Hippocampal formation (tissue), 2 donors: ENCODE data around the gene SUGCT.

Experiments used
- DNase-seq, 2 donors: peaks; one replicate each; lab custom pipeline; 2025; lab: John Stamatoyannopoulos, UW

The SUGCT gene

DNA sequence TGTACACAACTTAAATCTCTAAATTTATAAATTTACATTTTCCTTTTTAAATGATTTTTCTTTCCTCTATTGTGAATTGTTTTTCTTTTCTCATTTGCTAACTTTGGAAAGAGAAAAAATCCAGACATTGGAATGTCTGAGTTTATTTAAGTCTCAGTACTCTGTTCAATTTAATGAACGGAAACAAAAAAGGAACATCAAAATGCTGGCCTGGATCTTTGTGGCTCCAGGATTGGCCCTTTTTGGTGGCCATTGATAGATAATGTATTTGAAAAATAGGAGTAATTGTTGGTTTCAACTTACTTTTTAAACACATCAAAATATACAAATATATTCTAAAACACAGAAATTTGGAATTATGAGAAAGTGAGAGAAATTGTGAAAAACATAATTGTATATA lies 336.0 kb downstream of the SUGCT start:
- DNase-seq, result no peak

DNA sequence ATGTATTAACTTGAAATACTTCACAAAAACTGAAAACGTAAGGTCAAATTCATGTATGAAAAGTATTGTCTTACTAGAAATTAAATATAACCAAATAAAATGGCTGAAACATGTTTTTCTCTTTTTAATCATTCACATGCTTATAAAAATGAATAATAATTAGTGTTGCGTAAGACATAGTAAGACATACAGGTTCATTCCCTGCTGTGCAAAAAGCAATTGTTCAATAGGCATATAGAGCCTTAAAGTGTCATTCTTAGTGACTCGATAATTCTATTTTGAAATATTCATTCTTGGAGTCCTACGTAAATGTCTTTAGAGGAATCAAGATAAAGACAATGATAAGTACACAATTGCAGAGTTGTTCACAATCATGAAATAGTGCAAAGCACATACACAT lies 337.1 kb downstream of the SUGCT start:
- DNase-seq, result no peak

DNA sequence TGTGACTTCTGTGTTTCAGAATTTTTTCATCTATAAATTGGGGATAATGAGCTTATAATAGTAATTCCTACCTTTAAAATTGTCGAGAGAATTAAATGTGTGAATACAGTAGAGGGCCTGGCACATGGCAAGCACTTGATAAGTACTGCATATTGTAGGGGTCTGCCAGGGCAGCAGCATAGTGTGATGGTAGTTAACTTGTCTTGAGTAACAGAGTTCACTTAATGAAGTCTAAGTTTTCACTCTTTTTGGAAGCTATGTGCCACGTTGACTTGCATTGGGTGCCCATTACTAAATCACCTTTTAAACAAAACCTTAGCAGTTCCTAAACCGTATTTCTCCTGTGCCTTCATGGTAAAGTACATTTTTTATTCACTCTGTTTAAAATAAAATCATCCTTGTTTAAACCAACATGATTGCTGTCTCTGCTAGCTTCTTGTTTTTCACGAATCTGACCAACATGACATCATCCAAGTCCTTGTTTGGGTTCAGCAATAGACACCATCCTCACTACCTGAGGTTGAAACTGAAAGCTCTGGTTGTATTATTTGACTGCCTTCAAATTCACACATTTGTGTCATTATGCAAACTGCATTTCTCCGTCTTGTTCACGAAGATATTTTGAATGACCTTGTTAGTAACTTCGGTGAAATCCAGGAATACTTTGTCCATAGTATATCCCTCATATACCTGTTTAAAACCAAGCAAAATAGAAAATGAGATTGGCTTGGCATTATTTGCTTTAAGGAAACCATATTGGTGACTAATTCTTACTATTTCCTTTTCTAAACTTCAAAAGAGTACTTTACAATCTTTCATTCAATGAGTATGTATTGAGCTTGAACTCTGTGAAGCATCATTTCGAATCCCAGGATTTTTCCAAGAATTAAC lies 340.2 kb downstream of the SUGCT start:
- DNase-seq, result no peak

DNA sequence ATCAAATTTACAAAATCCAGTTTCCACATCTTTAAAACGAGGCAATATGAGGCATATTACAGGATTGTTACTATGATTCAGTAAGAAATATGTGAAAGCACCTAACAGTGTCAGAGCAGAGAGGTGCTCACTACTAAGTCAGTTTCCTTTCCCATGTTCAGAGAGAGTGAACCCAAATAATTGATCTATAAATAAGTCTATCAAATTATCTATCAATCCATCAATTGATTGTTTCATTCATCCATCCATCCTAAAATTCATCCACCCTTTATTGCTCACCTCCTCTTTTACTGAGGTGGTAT lies 340.8 kb downstream of the SUGCT start:
- DNase-seq, result no peak

DNA sequence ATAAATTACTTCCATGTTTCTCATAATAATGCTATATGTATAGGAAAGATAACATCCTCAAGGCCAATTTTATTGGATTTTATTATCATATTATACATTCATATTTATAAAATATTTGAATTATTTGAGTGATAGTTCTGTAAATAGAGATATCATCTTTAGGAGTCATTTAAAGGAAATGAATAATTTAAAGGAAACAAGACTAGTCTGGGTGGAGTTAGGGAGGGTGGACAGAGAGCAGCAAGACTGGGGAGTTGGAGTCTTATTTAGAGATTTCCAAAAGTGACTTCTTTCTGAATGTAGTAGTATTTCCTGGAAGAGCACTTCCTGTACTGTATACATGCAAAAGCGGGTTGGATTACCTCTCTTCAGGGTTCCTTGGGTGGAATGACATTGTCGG lies 342.3 kb downstream of the SUGCT start:
- no peak for DNase-seq

DNA sequence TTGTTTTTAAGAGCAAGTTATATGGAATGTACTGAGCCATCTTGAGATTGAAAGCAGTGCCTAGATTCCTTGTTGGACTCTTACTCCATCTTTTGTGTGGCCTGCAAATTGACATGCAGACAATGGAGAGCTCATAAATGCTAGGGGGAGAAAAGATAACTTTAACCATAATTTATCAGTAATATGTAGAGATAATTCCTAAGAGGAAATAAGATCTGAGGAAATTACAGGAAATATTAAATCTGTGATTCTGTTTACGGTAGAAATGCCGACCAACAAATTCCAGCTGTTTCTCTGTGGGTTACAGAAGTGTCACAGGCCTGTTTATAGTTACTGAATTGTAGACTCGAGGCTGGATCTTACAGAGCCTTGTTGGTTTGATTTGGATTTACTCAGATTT lies 348.0 kb downstream of the SUGCT start:
- no peak for DNase-seq

DNA sequence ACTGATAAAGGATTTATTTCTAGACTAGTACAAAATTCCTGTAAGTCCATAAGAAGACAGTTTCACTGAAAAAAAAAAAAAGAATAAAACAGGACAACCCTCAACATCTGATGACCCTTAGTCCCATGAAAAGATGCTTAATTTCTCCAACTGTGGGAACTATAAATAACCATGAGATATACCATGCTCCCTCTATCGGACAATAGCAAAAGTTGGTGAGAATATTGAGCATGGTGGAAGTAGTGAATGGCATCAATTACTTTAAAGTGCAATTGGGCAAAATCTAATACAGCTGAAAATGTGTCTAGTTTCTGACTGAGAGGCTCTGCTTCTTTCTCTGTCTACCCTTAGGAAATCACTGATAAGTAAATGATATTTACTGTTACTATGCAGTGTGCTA lies 348.8 kb downstream of the SUGCT start:
- no peak for DNase-seq

DNA sequence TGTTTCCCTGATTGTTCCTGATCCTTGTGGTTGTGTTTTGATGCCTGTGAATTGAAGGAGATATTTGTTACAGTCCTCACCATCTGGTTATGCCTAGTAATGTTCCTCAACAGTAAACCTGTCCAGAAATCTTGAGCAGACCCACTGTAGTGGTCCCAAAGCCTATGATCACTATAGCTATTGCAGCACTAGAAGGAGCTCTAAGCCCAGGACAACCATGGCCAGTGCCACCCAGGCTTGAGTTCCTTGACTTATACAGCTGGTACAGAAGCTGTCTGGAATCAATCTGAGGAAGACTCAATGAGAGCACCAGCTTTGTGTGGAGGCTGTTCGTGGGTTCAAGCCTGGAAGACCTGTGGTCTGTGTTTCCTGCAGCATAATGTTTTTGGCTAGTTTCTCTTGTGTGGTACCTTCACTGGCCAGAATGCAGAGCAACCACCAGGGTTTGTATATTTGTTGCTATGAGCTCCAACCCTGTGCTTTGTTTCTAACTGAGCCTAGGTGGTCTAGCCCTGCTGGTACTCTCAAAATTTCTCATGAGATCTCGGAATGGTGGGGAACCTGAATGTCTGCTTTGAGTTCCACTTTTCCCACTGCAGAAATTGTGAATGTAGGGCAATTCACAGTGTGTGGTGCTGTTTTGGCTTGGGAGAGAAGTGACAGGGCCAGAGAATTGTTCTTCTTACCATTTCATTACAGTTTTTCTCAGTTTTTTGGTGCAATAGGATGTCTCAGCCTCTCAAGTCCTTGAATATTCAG lies 355.2 kb downstream of the SUGCT start:
- no peak for DNase-seq

DNA sequence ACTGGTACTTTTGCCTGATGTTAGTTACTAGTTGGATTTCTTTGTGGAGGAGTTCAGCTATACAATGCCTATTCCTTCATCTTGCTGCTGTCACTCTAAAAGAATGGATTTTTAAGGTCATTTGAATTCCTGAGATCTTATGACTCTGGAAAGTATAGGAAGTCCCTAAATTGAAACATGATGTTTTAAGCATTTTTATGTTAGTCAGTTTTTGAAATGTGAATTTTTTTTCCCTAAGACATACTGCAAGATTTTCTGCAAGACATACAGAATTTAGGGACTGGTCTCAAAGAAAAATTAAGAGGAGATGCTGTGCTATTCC lies 355.8 kb downstream of the SUGCT start:
- DNase-seq, result no peak

DNA sequence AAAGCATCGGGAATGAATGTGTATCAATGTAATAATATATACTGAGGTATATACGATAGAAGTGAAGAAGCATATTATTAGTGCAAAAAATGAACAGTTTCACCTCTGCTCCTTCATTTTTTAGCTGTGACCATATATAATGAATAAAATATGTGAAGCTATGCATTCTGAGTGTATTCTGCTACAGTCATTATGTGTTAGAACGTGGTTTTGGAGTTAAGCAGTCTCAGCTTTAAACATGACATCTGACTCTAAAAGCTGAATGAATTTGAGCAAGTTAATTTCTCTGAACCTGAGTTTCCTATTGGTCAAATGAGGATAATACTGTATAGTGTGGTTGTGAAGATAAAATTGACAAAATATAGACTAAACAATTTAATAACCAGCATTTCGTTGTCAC lies 358.1 kb downstream of the SUGCT start:
- no peak for DNase-seq

DNA sequence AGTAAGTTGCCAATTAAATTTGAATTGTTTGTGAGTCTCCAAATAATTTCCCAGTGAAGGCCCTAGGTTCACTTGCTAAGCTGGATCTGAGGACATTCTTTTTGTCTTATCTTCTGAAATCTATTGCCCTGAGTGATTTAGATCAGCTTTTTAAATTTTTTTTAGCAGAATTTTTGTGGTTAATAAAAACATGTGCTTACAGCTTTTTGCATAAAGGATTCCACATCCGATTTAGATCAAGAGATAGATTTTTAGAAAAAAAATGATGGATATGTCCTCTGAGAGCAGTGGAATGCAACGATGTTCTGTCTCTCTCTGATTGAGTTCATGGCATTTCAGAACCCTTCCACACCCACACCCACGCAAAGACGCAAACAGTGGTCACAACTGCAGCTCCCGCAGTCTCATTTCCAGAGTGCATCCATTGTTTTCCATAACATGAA lies 358.8 kb downstream of the SUGCT start:
- no peak for DNase-seq

DNA sequence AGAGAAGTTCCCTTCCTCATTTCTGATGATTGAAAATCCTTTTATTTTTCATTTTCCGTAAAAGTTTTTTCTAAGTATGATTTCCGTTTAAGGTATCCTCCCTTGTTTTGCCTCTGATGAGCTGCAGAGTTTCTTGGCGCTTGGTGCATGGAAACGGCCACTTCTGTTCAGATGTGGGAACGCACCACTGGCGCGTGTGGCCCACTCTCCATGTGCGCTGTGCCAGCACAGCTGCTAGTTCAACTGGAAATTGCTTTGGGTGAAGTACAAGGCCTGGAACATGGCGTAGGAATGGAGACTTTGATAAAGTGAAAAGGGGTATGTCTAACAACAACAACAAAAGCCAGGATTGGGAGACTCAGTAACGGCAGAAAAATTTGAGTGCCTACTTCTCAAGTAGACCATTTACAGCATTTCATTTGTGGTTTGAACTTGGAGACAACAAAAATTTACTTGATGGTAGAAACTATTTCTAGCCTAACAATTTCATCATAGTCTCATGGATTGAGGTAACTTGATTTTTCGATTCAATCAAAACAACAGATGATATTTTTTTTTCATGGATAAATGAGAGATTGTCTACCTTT lies 364.2 kb downstream of the SUGCT start:
- no peak for DNase-seq

DNA sequence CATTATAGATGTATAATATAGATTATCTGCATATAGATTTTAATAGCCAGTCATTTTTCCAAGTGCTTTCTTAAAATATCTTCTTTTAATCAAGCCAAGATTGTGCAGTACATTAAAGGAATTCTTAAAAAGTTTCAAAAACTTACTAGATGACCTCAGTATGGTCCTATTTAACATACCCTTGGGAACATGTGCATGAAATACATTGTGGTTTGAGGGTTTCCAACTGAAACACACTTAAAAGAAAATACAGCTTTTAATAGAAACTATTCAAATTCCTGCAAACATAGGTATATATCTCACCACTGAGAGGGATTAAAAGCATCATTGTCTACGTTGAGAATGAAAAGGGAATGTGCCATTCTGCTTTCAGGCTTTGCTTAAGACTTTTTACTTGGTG lies 364.9 kb downstream of the SUGCT start:
- no peak for DNase-seq

DNA sequence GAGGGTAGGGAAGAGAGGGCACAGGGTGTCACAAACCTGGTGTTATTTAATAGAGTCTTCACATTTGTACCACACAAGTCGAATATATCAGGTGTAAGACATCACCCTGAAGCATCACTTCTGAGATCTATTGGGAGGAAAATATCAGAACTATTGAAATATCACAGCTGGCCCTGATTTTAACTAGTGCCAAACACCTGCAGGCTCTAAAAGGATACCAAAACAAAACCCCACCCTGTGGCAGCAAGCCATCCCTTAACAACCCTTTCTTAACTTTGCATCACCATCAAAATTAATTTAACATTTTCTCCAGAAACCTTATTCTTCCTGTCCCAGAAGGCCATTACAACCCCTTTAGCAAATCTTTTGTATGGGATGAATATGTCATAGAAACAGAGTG lies 365.4 kb downstream of the SUGCT start:
- DNase-seq, result no peak

DNA sequence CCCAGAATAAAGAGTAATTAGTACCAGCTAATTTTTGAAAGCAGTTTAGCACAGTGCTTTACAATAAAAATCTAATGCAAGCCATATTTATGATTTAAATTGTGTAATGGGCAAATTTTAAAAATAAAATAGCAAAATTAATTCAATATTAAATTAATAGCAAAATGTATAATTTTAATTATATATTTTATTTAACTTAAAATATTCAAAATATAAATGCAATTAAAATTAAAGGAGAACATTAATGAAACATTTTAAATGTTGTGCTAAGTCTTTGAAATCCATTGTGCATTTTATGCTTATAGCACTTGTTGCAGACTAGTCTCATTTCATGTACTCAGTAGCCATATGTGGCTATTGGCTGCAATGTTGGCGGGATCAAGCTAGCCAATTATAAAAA lies 367.6 kb downstream of the SUGCT start:
- DNase-seq, result no peak

DNA sequence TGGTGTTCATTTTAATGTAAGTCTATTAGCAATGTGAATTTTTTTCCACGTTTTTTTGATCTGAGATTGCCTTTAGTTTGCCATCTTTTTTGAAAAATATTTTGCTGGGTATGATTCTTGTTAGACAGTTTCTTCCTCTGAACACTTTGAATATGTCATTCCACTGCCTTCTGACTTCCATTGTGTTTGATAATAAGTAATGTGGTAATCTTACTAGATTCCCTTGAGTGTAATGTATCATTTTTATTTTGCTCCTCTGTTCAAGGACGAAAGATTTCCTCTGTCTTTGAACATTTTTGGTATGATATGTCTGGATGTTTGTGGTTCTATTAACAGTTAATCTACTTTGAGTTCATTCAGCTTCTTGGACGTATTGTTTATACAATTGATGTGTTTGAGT lies 371.4 kb downstream of the SUGCT start:
- no peak for DNase-seq

DNA sequence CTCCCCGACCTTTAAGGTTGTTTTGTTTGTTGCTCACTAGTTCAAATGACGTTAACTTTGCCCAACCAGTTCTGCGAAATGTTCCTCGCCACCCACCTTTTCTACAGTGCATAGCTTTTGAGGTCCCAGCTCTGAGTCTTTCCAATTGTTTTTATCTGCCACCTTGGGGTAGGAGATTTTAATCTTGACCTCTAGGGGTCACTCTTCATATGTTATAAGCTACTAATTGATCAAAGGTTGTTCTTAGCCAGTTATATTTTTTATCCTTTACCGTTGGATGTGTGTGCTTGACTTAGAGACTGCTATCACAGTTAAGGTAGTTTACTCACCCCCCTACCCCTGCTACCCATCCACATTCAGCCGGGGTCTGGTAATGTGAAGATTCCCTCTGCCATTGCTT lies 372.4 kb downstream of the SUGCT start:
- no peak for DNase-seq

DNA sequence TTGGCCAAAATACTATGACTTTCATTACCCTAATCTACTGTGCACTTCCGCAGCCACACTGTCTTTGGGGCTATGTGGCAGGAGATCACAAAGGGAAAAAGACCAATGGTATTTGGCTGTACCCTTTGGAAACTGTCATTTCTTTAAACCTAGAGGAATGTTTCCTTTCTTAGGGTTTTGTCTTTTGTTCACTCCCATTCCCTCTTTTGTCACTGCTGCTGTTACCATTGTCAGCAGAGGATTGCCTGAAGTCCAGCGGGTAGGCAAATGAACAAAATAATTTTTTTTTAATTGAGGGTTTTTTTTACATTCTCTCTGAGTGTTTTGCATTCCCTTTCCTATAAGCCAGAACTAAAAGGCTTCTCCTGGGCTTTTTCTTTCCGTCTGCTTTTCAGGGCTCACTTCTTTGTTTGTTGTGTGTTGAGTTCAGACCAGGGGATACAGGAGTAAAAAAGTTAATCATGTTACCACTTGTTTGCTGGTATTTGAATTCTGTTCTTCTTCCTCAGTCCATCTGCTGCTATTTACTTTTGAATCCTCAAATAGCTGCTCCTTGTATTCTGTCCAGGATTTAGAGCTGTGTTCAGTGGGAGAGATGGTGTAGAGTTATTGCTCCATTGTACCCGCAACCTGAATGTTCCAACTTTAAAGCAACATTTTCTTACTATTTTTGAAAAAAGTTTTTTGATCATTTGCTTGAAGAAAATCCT lies 374.6 kb downstream of the SUGCT start:
- DNase-seq, result no peak

DNA sequence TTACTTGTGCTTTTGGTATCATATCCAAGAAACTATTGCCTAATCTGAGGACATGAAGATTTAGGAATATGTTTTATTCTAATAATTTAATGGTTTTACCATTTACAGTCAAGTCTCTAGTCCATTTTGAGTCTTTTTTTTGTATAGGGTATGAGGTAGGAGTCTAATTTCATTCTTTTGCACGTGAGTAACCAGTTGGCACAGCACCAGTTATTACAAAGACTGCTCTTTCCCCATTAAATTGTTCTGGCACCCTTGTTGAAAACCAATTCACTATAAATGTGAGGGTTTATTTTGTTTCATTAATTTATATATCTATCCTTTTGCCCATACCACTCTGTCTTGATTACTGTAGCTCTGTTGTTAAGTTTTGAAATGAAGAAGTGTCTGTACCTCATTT lies 381.6 kb downstream of the SUGCT start:
- no peak for DNase-seq

DNA sequence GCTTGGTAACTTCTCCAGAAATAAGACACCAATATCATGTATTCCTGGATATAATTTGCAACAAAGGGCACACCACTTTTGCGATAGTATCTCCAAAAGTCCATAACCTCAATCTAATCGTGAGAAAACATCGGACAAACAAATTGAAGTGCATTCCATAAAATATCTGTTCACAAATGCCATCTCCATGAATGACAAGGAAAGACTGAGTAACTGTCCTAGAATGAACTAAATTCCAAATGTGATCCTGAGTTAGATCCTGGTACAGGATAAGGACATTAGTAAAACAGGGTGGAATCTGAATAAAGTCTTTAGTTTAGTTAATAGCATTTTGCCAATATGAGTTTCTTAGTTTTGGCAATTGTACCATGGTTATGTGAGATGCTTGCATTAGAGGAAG lies 384.2 kb downstream of the SUGCT start:
- DNase-seq, result no peak

DNA sequence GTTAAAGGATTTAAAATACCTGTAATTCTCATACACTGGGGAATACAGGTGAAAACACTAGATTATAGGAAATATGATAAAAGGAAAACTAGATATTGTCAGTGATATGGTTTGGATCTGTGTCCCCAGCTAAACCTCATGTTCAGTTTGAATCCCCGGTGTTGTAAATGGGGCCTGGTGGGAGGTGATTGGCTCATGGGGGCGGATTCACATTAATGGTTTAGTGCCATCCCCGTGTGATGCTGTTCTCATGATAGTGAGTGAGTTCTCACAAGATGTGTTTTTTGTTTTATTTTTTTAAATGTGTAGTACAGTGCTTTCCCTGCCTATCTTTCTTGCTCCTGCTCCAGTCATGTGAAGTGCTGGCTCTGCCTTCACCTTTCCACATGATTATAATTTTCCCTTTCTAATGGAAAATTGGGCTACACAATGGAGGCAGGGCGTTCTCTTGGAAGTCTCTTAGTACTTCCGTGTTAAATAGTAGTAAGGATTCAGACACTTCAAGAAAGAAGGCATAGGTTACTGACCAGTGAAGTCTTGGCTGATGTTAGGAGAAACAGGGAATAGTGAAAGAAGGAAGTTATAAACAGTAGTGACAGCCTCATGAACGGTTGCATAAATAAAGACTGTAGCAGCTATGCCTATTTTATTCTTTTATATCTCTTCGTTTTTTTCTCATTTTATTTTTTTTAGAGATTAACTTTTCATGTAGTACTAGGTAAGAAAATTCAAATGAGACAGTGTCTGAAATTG lies 386.4 kb downstream of the SUGCT start:
- no peak for DNase-seq

DNA sequence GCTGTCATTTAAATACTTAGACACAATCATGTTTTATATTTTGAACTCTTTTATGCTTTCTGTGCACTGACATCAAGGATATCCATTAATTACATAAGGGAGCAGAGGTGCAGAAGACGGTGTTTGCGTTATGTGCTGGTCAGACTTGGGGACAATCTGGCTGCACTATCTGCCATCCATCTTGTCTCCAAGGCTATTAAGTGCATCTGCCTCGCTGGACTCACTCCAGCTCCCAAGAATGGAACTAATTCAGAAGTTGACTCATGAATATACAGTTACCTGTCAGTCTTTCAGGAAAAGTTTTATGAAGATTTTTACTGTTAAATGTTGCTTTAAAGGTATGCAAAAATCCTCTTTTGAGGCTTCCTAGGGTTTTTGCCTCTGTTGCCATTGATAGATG lies 391.0 kb downstream of the SUGCT start:
- no peak for DNase-seq
